BLaER1 (cell line): ENCODE measurements around the gene TFEC.
"Not testable (repeated sequence)": the region's sequence is repeated elsewhere in the genome, so short reads cannot be mapped to it uniquely, and the experiment has no call there.

ENCODE experiments used
- H3K27ac ChIP-seq: shearing (Covaris generic); formaldehyde crosslinking; 2 replicates; pipeline ENCODE4 v1.8.1; 2022
- H3K27me3 ChIP-seq: shearing (Covaris generic); formaldehyde crosslinking; 2 replicates; pipeline ENCODE4 v1.8.1; 2022
- H3K36me3 ChIP-seq: shearing (Covaris generic); formaldehyde crosslinking; 2 replicates; pipeline ENCODE4 v1.8.1; 2022
- H3K4me1 ChIP-seq: shearing (Covaris generic); formaldehyde crosslinking; 2 replicates; pipeline ENCODE4 v1.8.1; 2022
- H3K4me2 ChIP-seq: shearing (Covaris generic); formaldehyde crosslinking; 2 replicates; pipeline ENCODE4 v1.8.1; 2022
- H3K4me3 ChIP-seq: shearing (Covaris generic); formaldehyde crosslinking; 2 replicates; pipeline ENCODE4 v1.8.1; 2022
- H3K9ac ChIP-seq: shearing (Covaris generic); formaldehyde crosslinking; 2 replicates; pipeline ENCODE4 v1.8.1; 2022
- H3K9me3 ChIP-seq: shearing (Covaris generic); formaldehyde crosslinking; 2 replicates; pipeline ENCODE4 v1.8.1; 2022
- H4K20me1 ChIP-seq: shearing (Covaris generic); formaldehyde crosslinking; 2 replicates; pipeline ENCODE4 v1.8.1; 2022
- Cebpa-rat ChIP-seq: shearing (Covaris generic); IDR thresholded peaks from 2 replicates; pipeline ENCODE4 v1.8.1; 2022

The TFEC gene

DNA sequence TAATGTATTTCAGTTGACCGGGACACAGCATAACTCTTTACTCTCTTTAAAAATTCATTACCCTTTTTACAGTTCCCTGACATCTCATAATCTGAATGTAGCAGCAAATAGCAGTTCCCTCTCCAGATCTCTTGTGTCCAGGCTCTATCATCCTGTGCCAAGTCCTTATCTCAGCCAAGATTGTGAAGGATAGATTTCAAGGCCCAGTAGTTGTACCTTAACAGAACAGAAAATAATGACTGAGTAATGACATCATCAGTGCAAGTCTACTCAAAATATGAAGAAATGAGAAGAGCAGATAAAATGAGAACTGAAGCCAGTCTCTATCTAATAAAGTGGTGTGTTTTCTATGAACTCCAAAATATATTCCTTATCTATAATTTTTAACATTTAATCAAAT lies 92.6 kb downstream of the TFEC start:
- Histone ChIP-seq H4K20me1 (no peaks in the 10 kb centered on the region), H3K9me3 (no peaks in the 10 kb centered on the region), H3K9ac (no peak overlapping the region), H3K4me2 (no peak overlapping the region), H3K4me1 (no peaks in the 10 kb centered on the region), H3K27ac (no peak overlapping the region), H3K27me3 (no peaks in the 10 kb centered on the region), H3K36me3 (no peaks in the 10 kb centered on the region), H3K4me3 (no peak overlapping the region)
- no peak for TF ChIP-seq Cebpa-rat

DNA sequence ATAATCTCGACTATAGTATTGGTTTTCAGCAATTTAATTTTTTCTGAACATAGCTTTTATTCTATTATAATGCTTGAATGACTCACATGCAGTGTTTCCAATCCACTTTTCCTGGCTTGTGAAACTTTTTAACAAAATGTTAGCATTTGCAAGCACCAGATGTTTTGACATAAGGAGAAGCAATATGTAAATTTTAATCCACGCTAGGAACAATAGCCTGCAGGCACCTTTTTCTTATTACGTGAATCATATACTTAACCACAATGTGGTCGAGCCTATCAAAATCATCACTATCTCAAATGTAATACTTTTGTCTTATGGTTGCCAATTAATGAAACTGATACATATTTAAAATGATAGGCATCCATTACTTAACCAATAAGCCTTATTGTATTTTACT lies 97.1 kb downstream of the TFEC start:
- H3K9me3 ChIP-seq, result no peaks in the 10 kb centered on the region
- no peak overlapping the region for H3K4me3 ChIP-seq
- H3K27ac ChIP-seq, result no peak overlapping the region
- TF ChIP-seq Cebpa-rat, result no peak
- no peaks in the 10 kb centered on the region for H3K36me3 ChIP-seq
- no peak overlapping the region for H3K4me2 ChIP-seq
- no peaks in the 10 kb centered on the region for H3K4me1 ChIP-seq
- H3K27me3 ChIP-seq, result no peaks in the 10 kb centered on the region
- no peak overlapping the region for H3K9ac ChIP-seq
- no peaks in the 10 kb centered on the region for H4K20me1 ChIP-seq

DNA sequence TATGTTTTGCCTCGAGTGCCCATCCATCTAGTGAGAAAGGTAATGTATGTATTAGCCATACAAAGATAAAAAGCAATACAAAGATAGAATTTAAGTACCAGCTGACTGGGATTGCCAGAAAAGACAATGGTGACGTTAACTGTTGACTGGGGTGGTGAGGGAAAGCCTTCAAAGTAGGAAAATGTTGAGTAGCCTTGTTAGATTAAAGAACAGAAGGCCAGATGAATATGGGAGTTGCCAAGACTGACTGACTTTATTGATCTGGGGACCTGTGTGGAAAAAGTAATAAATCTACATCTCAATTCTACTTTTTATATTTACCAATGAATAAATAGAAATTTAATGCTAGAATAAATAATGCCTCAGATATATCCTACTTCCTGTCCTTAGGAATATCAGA lies 97.7 kb downstream of the TFEC start:
- no peak overlapping the region for H3K4me2 ChIP-seq
- TF ChIP-seq Cebpa-rat, result no peak
- H4K20me1 ChIP-seq, result no peaks in the 10 kb centered on the region
- no peak overlapping the region for H3K4me3 ChIP-seq
- H3K4me1 ChIP-seq, result no peaks in the 10 kb centered on the region
- H3K36me3 ChIP-seq, result no peaks in the 10 kb centered on the region
- no peaks in the 10 kb centered on the region for H3K9me3 ChIP-seq
- H3K27me3 ChIP-seq, result no peaks in the 10 kb centered on the region
- H3K9ac ChIP-seq, result no peak overlapping the region
- H3K27ac ChIP-seq, result no peak overlapping the region

DNA sequence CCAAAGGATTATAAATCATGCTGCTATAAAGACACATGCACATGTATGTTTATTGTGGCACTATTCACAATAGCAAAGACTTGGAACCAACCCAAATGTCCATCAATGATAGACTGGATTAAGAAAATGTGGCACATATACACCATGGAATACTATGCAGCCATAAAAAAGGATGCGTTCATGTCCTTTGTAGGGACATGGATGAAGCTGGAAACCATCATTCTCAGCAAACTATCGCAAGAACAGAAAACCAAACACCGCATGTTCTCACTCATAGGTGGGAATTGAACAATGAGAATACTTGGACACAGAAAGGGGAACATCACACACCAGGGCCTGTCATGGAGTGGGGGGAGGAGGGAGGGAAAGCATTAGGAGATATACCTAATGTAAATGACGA lies 100.4 kb downstream of the TFEC start:
- not testable (repeated sequence) for H3K9me3 ChIP-seq, H3K36me3 ChIP-seq, H4K20me1 ChIP-seq, H3K27ac ChIP-seq, H3K9ac ChIP-seq, H3K4me2 ChIP-seq, H3K4me1 ChIP-seq, H3K4me3 ChIP-seq, H3K27me3 ChIP-seq

DNA sequence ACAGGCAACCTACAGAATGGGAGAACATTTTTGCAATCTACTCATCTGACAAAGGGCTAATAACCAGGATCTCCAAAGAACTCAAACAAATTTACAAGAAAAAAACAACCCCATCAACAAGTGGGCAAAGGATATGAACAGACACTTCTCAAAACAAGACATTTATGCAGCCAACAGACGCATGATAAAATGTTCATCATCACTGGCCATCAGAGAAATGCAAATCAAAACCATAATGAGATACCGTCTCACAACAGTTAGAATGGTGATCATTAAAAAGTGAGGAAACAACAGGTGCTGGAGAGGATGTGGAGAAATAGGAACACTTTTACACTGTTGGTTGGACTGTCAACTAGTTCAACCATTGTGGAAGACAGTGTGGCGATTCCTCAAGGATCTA lies 100.8 kb downstream of the TFEC start:
- not testable (repeated sequence) for H3K9me3 ChIP-seq, H3K4me2 ChIP-seq, H3K27me3 ChIP-seq, H4K20me1 ChIP-seq, H3K4me3 ChIP-seq, H3K4me1 ChIP-seq, H3K36me3 ChIP-seq, H3K9ac ChIP-seq, H3K27ac ChIP-seq

DNA sequence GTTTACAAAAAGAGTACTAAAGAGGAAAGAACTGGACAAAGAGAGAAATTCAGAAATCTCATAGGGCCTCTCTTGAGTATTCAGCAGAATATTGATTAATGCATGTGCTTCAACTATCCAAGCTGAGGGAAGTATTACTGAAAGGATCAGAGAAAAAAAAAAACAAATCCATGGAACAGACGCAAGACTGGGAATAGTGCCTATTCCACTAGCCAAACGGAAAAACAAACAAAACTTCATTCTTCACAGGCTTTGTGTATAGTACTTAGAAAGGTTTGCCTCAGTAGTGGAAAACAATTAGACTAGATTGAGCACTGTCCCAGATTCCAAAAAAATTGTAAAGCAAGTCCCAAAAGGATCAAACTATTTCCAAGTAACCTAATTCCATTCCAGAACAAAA lies 106.2 kb downstream of the TFEC start:
- Histone ChIP-seq H3K9me3 (no peaks in the 10 kb centered on the region), H3K4me1 (no peaks in the 10 kb centered on the region), H3K9ac (no peak overlapping the region), H3K27ac (no peak overlapping the region), H3K27me3 (no peaks in the 10 kb centered on the region), H3K36me3 (no peaks in the 10 kb centered on the region), H3K4me2 (no peak overlapping the region), H4K20me1 (no peaks in the 10 kb centered on the region), H3K4me3 (no peak overlapping the region)
- no peak for TF ChIP-seq Cebpa-rat

DNA sequence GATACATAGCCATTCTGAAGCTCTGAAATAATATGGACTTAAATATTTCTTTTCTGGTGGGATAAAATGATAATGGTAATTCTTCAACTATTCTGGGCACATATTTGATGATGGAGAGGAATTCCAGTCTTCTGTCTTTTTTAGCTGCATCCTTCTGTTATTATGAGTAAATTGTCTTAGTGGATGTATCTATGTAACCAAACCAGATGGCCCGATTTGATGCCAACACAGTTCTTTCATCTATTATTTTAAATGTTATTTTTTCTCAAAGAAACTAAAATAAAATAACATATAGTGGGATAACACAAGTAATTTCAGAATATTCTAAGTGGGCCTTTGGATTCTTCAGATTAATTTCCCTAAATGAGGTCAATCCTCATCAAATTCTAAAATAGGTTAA lies 110.2 kb downstream of the TFEC start:
- Histone ChIP-seq H3K9me3 (no peaks in the 10 kb centered on the region), H3K27ac (no peak overlapping the region), H3K9ac (no peak overlapping the region), H3K4me3 (no peak overlapping the region), H4K20me1 (no peaks in the 10 kb centered on the region), H3K27me3 (no peaks in the 10 kb centered on the region), H3K4me1 (no peaks in the 10 kb centered on the region), H3K36me3 (no peaks in the 10 kb centered on the region), H3K4me2 (no peak overlapping the region)
- TF ChIP-seq Cebpa-rat, result no peak

DNA sequence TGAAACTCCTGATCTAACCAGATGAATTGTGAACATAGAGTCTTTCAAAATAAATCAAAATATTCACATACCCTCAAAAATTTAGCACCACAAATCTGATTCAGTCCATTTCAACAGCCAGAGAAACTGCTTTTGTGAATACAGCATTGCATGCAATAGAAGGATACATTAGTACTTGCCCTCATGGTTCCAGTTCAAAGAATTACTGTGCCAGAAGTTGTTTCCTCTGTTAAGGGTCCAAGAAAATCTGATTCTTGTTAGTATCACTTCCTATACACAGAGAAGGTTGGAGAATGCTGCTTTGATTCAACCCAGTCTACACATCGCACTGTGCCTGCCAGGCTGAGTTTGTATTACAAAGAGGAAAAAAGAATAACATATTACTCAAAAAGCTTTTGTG lies 115.6 kb downstream of the TFEC start:
- H3K9ac ChIP-seq, result no peak overlapping the region
- H3K9me3 ChIP-seq, result no peaks in the 10 kb centered on the region
- H3K27ac ChIP-seq, result no peak overlapping the region
- no peak for TF ChIP-seq Cebpa-rat
- H3K27me3 ChIP-seq, result no peaks in the 10 kb centered on the region
- no peak overlapping the region for H3K4me3 ChIP-seq
- H3K36me3 ChIP-seq, result no peaks in the 10 kb centered on the region
- peaks cover 7% of the 10 kb centered on the region; the same call in 1 of the 2 replicates for H3K4me1 ChIP-seq
- H3K4me2 ChIP-seq, result no peak overlapping the region
- H4K20me1 ChIP-seq, result no peaks in the 10 kb centered on the region

DNA sequence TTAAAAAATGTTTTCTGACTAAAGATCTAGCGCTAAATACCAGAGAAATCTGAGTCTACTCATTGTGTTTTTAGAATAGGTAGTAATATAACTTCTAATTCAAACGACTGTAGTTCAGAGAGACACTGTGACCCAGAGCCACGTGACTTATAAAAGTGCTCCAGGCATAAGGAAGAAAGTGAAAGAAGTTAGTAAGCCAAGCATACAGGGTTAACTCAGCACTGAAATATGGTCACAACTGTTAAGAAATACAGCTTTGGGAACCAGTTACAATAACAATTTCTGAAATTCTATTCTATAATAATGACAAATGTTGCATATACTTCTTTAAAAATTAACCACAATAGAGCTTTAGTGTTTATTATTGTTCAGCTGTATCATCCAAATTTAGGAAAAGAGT lies 119.1 kb downstream of the TFEC start:
- no peak overlapping the region for H3K4me2 ChIP-seq
- H3K27ac ChIP-seq, result no peak overlapping the region
- no peak for TF ChIP-seq Cebpa-rat
- no peaks in the 10 kb centered on the region for H4K20me1 ChIP-seq
- H3K9ac ChIP-seq, result no peak overlapping the region
- no peaks in the 10 kb centered on the region for H3K27me3 ChIP-seq
- H3K9me3 ChIP-seq, result no peaks in the 10 kb centered on the region
- no peaks in the 10 kb centered on the region for H3K36me3 ChIP-seq
- no peak overlapping the region for H3K4me3 ChIP-seq
- peaks cover 7% of the 10 kb centered on the region; the same call in 1 of the 2 replicates for H3K4me1 ChIP-seq

DNA sequence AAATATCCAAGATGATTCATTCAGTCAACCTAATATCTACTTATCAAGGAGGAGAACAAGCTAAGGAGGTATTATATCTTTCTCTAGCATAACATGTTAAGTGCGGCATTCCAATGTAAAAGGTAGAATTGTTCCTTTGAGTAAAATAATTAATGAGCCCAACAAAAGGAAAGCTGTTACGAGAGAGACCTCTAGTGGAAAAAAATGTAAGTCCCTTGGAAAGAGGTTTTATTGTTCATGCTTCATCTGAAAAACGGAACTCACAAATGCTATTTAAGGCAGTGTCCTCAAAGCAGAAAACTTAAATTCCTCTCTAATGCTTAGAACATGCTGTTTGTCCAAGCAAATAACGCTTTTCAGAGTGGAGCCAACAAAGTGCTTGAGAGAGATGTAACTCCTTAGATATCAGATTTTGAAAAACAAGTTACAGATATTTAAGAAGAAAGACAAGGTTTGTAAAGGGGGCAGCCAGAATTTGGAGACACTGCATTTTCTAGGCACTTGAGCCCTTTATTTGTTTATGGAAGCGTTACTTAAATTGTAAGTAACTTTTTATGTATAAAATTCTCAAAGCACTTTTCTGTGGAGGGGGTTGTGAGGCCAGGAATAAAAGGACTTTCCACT lies 119.9 kb downstream of the TFEC start:
- Histone ChIP-seq H3K27me3 (no peaks in the 10 kb centered on the region), H3K9me3 (no peaks in the 10 kb centered on the region), H3K4me3 (no peak overlapping the region), H3K27ac (no peak overlapping the region), H4K20me1 (no peaks in the 10 kb centered on the region), H3K4me2 (peak overlapping the region; percentile 23), H3K4me1 (peaks cover 7% of the 10 kb centered on the region; the same call in 1 of the 2 replicates), H3K36me3 (no peaks in the 10 kb centered on the region), H3K9ac (no peak overlapping the region)
- no peak for TF ChIP-seq Cebpa-rat

DNA sequence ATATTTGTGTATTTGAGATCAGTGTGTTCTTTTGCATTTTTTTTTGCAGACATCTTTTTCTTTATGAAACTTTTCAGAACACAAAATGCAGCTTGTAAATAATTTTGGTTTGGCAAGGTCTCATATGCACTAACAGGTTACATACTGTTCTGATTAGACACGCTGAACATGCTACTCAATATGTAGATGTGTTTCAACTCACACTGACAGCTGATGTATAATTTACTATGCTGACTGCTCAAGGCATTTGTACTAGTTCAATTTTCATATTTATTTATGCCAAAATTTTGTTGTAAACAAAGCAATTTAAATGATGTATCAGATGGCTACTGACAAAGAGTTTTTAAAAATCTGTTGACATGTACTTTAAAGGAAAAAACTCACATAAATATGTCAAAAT lies 123.8 kb downstream of the TFEC start:
- H3K4me2 ChIP-seq, result no peak overlapping the region

More for the DNA sequence above, 123.8 kb downstream of the TFEC start:
- Histone ChIP-seq H3K4me3 (no peak overlapping the region), H3K9me3 (no peaks in the 10 kb centered on the region), H3K9ac (no peak overlapping the region), H3K4me1 (peaks cover 7% of the 10 kb centered on the region; the same call in 1 of the 2 replicates), H3K27ac (no peak overlapping the region), H3K27me3 (no peaks in the 10 kb centered on the region), H3K36me3 (no peaks in the 10 kb centered on the region), H4K20me1 (no peaks in the 10 kb centered on the region)
- no peak for TF ChIP-seq Cebpa-rat
